Mesenchymal stem cell (in vitro differentiated cells and primary cell): ENCODE results near the gene FOXE1.
A peak's percentile ranks its signal among the peaks of the same experiment; 100 is the strongest.

Source experiments
- DNase-seq: peaks from one replicate; pipeline ENCODE4 v3.0.0-alpha.2; 2013
- H2AFZ ChIP-seq: one replicate; pipeline ENCODE4 v1.6.1; 2013; ENCODE audit warnings: low read depth, mild to moderate bottlenecking, control low read depth, inconsistent platforms, low read length, moderate library complexity
- H2AK5ac ChIP-seq: 2 replicates; pipeline ENCODE4 v1.6.1; 2013; ENCODE audit warnings: low read length, moderate library complexity, mild to moderate bottlenecking, inconsistent platforms; ENCODE audit not compliant: severe bottlenecking
- H2BK120ac ChIP-seq: one replicate; pipeline ENCODE4 v1.6.1; 2013; ENCODE audit warnings: low read depth, mild to moderate bottlenecking, inconsistent platforms, low read length, moderate library complexity
- H2BK12ac ChIP-seq, 2 experiments: one replicate each; pipeline ENCODE4 v1.6.1; 2013; ENCODE audit warnings: inconsistent platforms in 2 of 2, low read length in 2 of 2, mild to moderate bottlenecking in 2 of 2, moderate library complexity in 2 of 2, control low read depth in 1 of 2
- H2BK15ac ChIP-seq: one replicate; pipeline ENCODE4 v1.6.1; 2013; ENCODE audit warnings: mild to moderate bottlenecking, low read depth, inconsistent platforms; ENCODE audit not compliant: poor library complexity, severe bottlenecking
- H2BK5ac ChIP-seq: 2 replicates; pipeline ENCODE4 v1.6.1; 2013; ENCODE audit warnings: low read depth, mild to moderate bottlenecking, low read length, control low read depth, inconsistent platforms; ENCODE audit not compliant: poor library complexity, severe bottlenecking
- H3K14ac ChIP-seq, 2 experiments: one replicate each; pipeline ENCODE4 v1.6.1; 2013; ENCODE audit warnings: inconsistent platforms in 2 of 2, low read length in 2 of 2, control low read depth in 1 of 2, mild to moderate bottlenecking in 1 of 2, moderate library complexity in 1 of 2
- H3K18ac ChIP-seq, 2 experiments: one replicate each; pipeline ENCODE4 v1.6.1; 2013; ENCODE audit warnings: inconsistent platforms in 2 of 2, low read length in 2 of 2, control low read depth in 1 of 2, low read depth in 1 of 2, mild to moderate bottlenecking in 1 of 2
- H3K23ac ChIP-seq, 2 experiments: one replicate each; pipeline ENCODE4 v1.6.1; 2013; ENCODE audit warnings: inconsistent platforms in 2 of 2, low read length in 2 of 2, mild to moderate bottlenecking in 2 of 2, moderate library complexity in 2 of 2, control low read depth in 1 of 2
- H3K27ac ChIP-seq: 2 replicates; pipeline ENCODE4 v1.5.1; 2013; ENCODE audit warnings: mild to moderate bottlenecking, moderate library complexity, low read length, control low read depth, inconsistent platforms; ENCODE audit not compliant: poor library complexity, severe bottlenecking
- H3K27me3 ChIP-seq, 2 experiments: 2 replicates each; pipeline versions ENCODE4 v1.6.1 to v1.7.0; 2013; ENCODE audit warnings: low read length in 2 of 2, mild to moderate bottlenecking in 2 of 2, moderate library complexity in 2 of 2, control low read depth in 1 of 2, inconsistent platforms in 1 of 2; ENCODE audit not compliant: control insufficient read depth in 1 of 2, insufficient read depth in 1 of 2
- H3K36me3 ChIP-seq, 2 experiments: 2 replicates each; pipeline versions ENCODE4 v1.6.1 to v1.7.0; 2013; ENCODE audit warnings: low read length in 2 of 2, control low read depth in 1 of 2, inconsistent platforms in 1 of 2, low read depth in 1 of 2, mild to moderate bottlenecking in 1 of 2; ENCODE audit not compliant: insufficient read depth in 2 of 2, control insufficient read depth in 1 of 2
- H3K4ac ChIP-seq, 2 experiments: one replicate each; pipeline ENCODE4 v1.6.1; 2013; ENCODE audit warnings: inconsistent platforms in 2 of 2, low read length in 2 of 2, mild to moderate bottlenecking in 2 of 2, moderate library complexity in 2 of 2, control low read depth in 1 of 2, low read depth in 1 of 2
- H3K4me1 ChIP-seq: 2 replicates; pipeline ENCODE4 v1.6.1; 2013; ENCODE audit warnings: low read depth, low read length, control low read depth; ENCODE audit not compliant: control insufficient read depth, insufficient read depth
- H3K4me2 ChIP-seq: 2 replicates; pipeline ENCODE4 v1.6.1; 2013; ENCODE audit warnings: low read length, mild to moderate bottlenecking, inconsistent platforms; ENCODE audit not compliant: poor library complexity, severe bottlenecking
- H3K4me3 ChIP-seq, 2 experiments: 2 replicates each; pipeline versions ENCODE4 v1.5.1 to v1.7.0; 2013; ENCODE audit warnings: low read length in 2 of 2, mild to moderate bottlenecking in 2 of 2, control low read depth in 1 of 2, low read depth in 1 of 2; ENCODE audit not compliant: insufficient read depth in 1 of 2
- H3K79me1 ChIP-seq: replicated peaks from 2 replicates; pipeline ENCODE4 v1.6.1; 2013; ENCODE audit warnings: mild to moderate bottlenecking, control low read depth, low read length, inconsistent platforms; ENCODE audit not compliant: poor library complexity, severe bottlenecking
- H3K9ac ChIP-seq: 2 replicates; pipeline ENCODE4 v1.7.0; 2013; ENCODE audit warnings: mild to moderate bottlenecking, low read length, moderate library complexity
- H3K9me3 ChIP-seq: 2 replicates; pipeline ENCODE4 v1.7.0; 2013; ENCODE audit warnings: mild to moderate bottlenecking, low read length; ENCODE audit not compliant: control insufficient read depth
- H4K8ac ChIP-seq: one replicate; pipeline ENCODE4 v1.6.1; 2013; ENCODE audit warnings: inconsistent platforms, mild to moderate bottlenecking, low read length, moderate library complexity
- H4K91ac ChIP-seq: one replicate; pipeline ENCODE4 v1.6.1; 2013; ENCODE audit warnings: mild to moderate bottlenecking, low read length, inconsistent platforms
- WGBS: methylation state at CpG from one replicate; pipeline ENCODE4 v1.1.7; 2013; ENCODE audit warnings: mixed read lengths; 5-methylcytosine and 5-hydroxymethylcytosine counted together

Gene FOXE1

GRCh38 chr9:97854696-97855485, 1.9 kb downstream of the FOXE1 start:
- Histone ChIP-seq H3K36me3 (peaks cover 0 to 3% of the 10 kb centered on the region in 2 experiments), H3K4me2 (no peak overlapping the region), H3K27me3 (peaks cover 88 to 91% of the 10 kb centered on the region in 2 experiments), H2BK12ac (no peak overlapping the region), H3K4ac (no peak overlapping the region), H3K4me3 (no peak overlapping the region), H2AFZ (no peak overlapping the region), H3K14ac (no peak overlapping the region), H3K4me1 (peaks cover 29% of the 10 kb centered on the region), H2AK5ac (no peak overlapping the region), H2BK120ac (no peak overlapping the region), H4K8ac (no peak overlapping the region), H2BK5ac (no peak overlapping the region), H3K9me3 (peaks cover 11% of the 10 kb centered on the region), H3K9ac (no peak overlapping the region), H3K27ac (no peak overlapping the region), H2BK15ac (no peak overlapping the region), H3K18ac (no peak overlapping the region), H3K79me1 (no peaks in the 10 kb centered on the region), H3K23ac (peak overlapping the region in 1 of 2 experiments; percentile 60), H4K91ac (no peak overlapping the region)
- 15% methylated on average over 66 of the region's 71 CpGs for WGBS
- DNase-seq: no peak

GRCh38 chr9:97855486-97855875, 2.5 kb downstream of the FOXE1 start:
- no peak overlapping the region for H2AFZ ChIP-seq
- peaks cover 7% of the 10 kb centered on the region for H3K9me3 ChIP-seq
- no peak overlapping the region for H3K14ac ChIP-seq
- no peak for DNase-seq
- no peak overlapping the region for H4K8ac ChIP-seq
- H3K4me3 ChIP-seq: no peak overlapping the region
- no peak overlapping the region for H3K9ac ChIP-seq
- no peak overlapping the region for H2BK120ac ChIP-seq
- H3K4me2 ChIP-seq: no peak overlapping the region
- H3K36me3 ChIP-seq: peaks cover 0 to 3% of the 10 kb centered on the region in 2 experiments
- H2BK12ac ChIP-seq: no peak overlapping the region
- H4K91ac ChIP-seq: no peak overlapping the region
- no peak overlapping the region for H2AK5ac ChIP-seq
- H3K18ac ChIP-seq: no peak overlapping the region
- H3K27ac ChIP-seq: no peak overlapping the region
- no peak overlapping the region for H3K4ac ChIP-seq
- peaks cover 88 to 91% of the 10 kb centered on the region in 2 experiments for H3K27me3 ChIP-seq
- peaks cover 29% of the 10 kb centered on the region for H3K4me1 ChIP-seq
- WGBS: 7% methylated on average over 8 of the region's 8 CpGs
- peak overlapping the region in 1 of 2 experiments; percentile 40 for H3K23ac ChIP-seq
- H3K79me1 ChIP-seq: no peaks in the 10 kb centered on the region
- H2BK15ac ChIP-seq: no peak overlapping the region
- H2BK5ac ChIP-seq: no peak overlapping the region

- no peak overlapping the region for H4K91ac ChIP-seq
Measured at GRCh38 chr9:97855899-97856298, 2.9 kb downstream of the FOXE1 start.

GRCh38 chr9:97856857-97857605, 4.0 kb downstream of the FOXE1 start:
- H2AFZ ChIP-seq: no peak overlapping the region
- H2BK12ac ChIP-seq: no peak overlapping the region
- peaks cover 0 to 3% of the 10 kb centered on the region in 2 experiments for H3K36me3 ChIP-seq
- H3K9ac ChIP-seq: no peak overlapping the region
- H3K79me1 ChIP-seq: no peaks in the 10 kb centered on the region
- H3K27me3 ChIP-seq: peaks cover 83 to 91% of the 10 kb centered on the region in 2 experiments
- H3K18ac ChIP-seq: no peak overlapping the region
- H3K4me1 ChIP-seq: peaks cover 23% of the 10 kb centered on the region
- H3K4me3 ChIP-seq: no peak overlapping the region
- peak overlapping the region in 1 of 2 experiments; percentile 53 for H3K23ac ChIP-seq
- no peak overlapping the region for H2BK15ac ChIP-seq
- H2AK5ac ChIP-seq: no peak overlapping the region
- no peak overlapping the region for H4K91ac ChIP-seq
- no peak overlapping the region for H3K4me2 ChIP-seq
- H4K8ac ChIP-seq: no peak overlapping the region
- no peak overlapping the region for H2BK120ac ChIP-seq
- no peak overlapping the region for H3K14ac ChIP-seq
- H3K4ac ChIP-seq: no peak overlapping the region
- DNase-seq: no peak
- peaks cover 7% of the 10 kb centered on the region for H3K9me3 ChIP-seq
- H2BK5ac ChIP-seq: no peak overlapping the region
- whole genome bisulfite sequencing: 8% methylated on average over 15 of the region's 15 CpGs
- no peak overlapping the region for H3K27ac ChIP-seq

More at GRCh38 chr9:97855899-97856298, 2.9 kb downstream of the FOXE1 start:
- H2BK120ac ChIP-seq: no peak overlapping the region
- no peak overlapping the region for H3K9ac ChIP-seq
- peaks cover 29% of the 10 kb centered on the region for H3K4me1 ChIP-seq
- H3K27ac ChIP-seq: no peak overlapping the region
- H4K8ac ChIP-seq: no peak overlapping the region
- H3K4ac ChIP-seq: no peak overlapping the region
- H2BK12ac ChIP-seq: no peak overlapping the region
- 16% methylated on average over 3 of the region's 5 CpGs for WGBS
- no peak overlapping the region for H3K4me2 ChIP-seq
- H3K4me3 ChIP-seq: no peak overlapping the region
- no peaks in the 10 kb centered on the region for H3K79me1 ChIP-seq
- no peak for DNase-seq
- H2BK15ac ChIP-seq: no peak overlapping the region
- H3K18ac ChIP-seq: no peak overlapping the region
- peaks cover 0 to 3% of the 10 kb centered on the region in 2 experiments for H3K36me3 ChIP-seq
- peaks cover 7% of the 10 kb centered on the region for H3K9me3 ChIP-seq
- peaks cover 89 to 91% of the 10 kb centered on the region in 2 experiments for H3K27me3 ChIP-seq
- H2BK5ac ChIP-seq: no peak overlapping the region
- H3K23ac ChIP-seq: no peak overlapping the region
- no peak overlapping the region for H3K14ac ChIP-seq
- no peak overlapping the region for H2AK5ac ChIP-seq
- H2AFZ ChIP-seq: no peak overlapping the region
